GM10266 (cell line): ENCODE measurements around the gene CCR5AS.

ENCODE experiments used
- DNase-seq: peaks from one replicate; pipeline ENCODE4 v3.0.0; 2012; ENCODE audit errors: extremely low spot score
- TF ChIP-seq, protein P1 (sequence below): IDR thresholded peaks from 2 replicates; pipeline ENCODE4 v1.5.1; 2012; ENCODE audit warnings: mild to moderate bottlenecking, low read depth; ENCODE audit not compliant: control insufficient read depth, insufficient read depth; ENCODE audit errors: missing control alignments

Gene CCR5AS

DNA sequence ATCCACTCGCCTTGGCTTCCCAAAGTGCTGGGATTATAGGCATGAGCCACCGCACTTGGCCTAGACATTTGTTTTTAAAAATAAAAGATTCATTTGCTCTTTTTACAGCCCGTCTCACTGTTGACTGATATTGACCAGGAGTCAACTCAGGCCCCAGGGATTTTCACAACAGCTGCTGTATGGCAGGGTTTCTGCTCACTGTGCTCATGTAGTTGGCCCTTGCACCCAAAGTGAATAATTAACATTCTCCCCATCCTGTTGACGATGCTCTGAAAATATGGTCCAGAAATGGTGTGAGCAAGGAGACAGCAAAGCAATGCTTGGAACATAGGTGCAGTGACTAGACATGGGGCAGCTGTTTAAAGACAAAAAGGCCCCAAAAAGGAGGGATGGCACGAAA, 39.1 kb downstream of the CCR5AS start:
- no peak for DNase-seq
- TF ChIP-seq, protein P1, sequence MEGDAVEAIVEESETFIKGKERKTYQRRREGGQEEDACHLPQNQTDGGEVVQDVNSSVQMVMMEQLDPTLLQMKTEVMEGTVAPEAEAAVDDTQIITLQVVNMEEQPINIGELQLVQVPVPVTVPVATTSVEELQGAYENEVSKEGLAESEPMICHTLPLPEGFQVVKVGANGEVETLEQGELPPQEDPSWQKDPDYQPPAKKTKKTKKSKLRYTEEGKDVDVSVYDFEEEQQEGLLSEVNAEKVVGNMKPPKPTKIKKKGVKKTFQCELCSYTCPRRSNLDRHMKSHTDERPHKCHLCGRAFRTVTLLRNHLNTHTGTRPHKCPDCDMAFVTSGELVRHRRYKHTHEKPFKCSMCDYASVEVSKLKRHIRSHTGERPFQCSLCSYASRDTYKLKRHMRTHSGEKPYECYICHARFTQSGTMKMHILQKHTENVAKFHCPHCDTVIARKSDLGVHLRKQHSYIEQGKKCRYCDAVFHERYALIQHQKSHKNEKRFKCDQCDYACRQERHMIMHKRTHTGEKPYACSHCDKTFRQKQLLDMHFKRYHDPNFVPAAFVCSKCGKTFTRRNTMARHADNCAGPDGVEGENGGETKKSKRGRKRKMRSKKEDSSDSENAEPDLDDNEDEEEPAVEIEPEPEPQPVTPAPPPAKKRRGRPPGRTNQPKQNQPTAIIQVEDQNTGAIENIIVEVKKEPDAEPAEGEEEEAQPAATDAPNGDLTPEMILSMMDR = no peak

DNA sequence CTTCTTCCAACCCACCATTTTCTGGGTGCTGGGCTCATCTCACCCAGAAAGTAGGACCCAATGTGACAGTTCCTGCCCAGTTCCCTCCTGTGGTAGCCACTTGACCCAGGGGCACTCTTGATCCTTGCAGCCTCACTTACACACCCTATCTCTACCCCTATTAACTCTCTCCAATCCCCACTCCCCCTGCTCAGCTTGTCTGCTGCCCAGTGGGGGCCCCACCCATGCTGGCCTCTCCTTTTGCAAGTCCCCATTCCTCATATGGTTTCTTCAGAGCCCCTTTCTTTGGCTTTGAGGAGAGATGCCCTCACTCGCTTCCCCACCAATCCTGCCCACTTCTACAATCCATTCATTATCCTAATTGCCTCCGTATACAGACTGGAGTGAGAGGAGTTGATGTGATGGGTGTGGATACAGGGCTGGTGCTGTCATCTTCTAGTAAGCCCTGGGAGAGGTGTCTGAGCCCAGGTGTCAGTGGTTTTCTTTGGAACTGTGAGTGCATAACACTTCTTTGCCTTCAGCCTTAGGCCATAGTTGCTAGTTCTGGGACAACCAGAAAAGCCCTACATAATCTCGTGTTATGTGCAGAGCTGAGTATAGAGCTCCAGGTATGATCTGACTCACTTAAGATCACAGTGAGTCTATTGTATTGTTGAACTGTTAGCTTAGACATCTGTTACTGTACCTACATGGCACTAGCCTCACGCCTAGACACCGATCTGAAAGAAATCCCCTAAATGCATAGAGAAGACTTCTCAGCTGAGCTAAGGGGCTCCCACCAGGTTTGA, 40.9 kb downstream of the CCR5AS start:
- TF ChIP-seq, protein P1 = no peak
- no peak for DNase-seq

DNA sequence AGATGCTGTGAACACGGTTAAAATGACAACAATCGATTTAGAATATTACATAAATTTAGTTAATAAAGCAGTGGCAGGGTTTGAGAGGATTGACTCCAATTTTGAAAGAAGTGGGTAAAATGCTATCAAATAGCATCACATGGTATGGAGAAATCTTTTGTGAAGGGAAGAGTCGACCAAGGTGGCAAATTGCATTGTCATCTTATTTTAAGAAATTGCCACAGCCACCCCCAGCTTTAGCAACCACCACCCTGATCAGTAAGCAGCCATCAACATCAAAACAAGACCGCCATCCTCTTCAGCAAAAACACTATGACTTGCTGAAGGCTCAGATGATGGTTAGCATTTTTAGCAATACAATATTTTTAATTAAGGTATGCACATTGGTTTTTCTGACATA, 41.8 kb downstream of the CCR5AS start:
- TF ChIP-seq, protein P1 = no peak
- no peak for DNase-seq

DNA sequence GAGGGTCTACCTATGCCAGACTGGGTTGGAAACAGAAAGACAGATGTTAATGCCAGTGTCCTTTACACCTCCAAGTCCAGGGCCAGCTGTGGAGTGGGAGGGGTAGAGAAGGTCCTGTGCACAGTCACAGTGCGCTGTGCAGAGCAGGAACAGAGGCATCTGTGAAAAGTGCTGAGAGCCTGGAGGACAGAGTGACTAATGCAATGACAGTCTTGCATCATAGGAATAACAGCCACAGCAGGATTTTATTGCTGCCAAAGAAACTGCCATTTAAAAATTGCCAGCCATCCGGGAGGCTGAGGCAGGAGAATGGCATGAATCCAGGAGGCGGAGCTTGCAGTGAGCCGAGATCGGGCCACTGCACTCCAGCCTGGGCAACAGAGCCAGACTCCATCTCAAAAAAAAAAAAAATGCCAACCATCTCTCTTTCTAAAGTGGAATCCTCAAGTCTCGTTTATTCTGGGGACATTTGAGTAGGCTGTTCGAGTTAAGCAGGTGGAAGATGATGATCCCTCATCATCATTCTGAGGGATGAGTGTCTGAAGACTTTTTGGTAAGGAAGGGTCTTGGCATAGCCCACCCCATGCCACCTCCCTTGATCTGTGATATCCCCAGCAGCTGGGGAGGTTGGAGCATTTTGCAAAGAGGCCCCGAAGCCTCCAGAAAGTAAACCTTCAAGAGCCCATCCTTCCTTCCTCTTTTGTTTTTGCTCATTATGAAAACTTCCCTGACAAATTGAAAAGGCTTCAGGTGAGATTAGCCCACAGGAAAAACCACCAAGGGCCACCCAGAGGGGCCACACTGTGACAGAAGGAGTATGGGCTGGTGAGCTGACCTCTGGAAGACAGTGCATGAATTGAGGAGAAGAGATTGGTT, 45.2 kb downstream of the CCR5AS start:
- TF ChIP-seq, protein P1 = no peak
- DNase-seq = no peak

DNA sequence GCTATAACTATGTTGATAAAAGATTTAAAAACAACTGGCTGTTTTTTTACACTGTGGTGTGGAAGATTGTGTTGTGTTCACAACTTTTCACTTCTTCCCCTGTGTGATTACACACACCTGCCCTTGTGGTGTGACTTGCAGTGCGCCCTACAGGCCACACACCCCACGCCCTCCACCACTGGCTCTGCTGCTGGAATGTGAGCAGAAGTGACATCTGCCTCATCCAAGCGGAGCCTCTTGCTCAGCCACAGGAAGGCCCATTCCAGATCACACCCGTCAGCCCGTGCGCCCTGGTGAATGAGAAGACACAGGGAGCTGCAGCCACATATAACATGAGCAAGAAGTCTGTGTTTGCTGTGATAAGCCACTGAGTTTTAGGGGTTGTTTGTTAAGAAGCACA, 46.0 kb downstream of the CCR5AS start:
- TF ChIP-seq, protein P1 = no peak
- no peak for DNase-seq

DNA sequence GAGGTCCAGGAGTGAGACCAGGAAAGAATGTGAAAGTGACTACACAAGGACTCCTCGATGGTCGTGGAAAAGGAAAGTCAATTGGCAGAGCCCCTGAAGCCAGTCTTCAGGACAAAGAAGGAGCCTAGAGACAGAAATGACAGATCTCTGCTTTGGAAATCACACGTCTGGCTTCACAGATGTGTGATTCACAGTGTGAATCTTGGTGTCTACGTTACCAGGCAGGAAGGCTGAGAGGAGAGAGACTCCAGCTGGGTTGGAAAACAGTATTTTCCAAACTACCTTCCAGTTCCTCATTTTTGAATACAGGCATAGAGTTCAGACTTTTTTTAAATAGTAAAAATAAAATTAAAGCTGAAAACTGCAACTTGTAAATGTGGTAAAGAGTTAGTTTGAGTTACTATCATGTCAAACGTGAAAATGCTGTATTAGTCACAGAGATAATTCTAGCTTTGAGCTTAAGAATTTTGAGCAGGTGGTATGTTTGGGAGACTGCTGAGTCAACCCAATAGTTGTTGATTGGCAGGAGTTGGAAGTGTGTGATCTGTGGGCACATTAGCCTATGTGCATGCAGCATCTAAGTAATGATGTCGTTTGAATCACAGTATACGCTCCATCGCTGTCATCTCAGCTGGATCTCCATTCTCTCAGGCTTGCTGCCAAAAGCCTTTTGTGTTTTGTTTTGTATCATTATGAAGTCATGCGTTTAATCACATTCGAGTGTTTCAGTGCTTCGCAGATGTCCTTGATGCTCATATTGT, 47.0 kb downstream of the CCR5AS start:
- DNase-seq = no peak
- TF ChIP-seq, protein P1 = no peak
